GM19025 (cell line): ENCODE results near the gene OR4Q3.
"Not testable (repeated sequence)": the region's sequence is repeated elsewhere in the genome, so short reads cannot be mapped to it uniquely, and the experiment has no call there.

Experiments used
- ATAC-seq: cut with Tn5 transposase; IDR thresholded peaks from one replicate; pipeline ENCODE4 v1.9.1; 2021; ENCODE audit warnings: mild to moderate bottlenecking, low read depth, moderate library complexity; ENCODE audit not compliant: unreplicated experiment

The OR4Q3 gene

DNA sequence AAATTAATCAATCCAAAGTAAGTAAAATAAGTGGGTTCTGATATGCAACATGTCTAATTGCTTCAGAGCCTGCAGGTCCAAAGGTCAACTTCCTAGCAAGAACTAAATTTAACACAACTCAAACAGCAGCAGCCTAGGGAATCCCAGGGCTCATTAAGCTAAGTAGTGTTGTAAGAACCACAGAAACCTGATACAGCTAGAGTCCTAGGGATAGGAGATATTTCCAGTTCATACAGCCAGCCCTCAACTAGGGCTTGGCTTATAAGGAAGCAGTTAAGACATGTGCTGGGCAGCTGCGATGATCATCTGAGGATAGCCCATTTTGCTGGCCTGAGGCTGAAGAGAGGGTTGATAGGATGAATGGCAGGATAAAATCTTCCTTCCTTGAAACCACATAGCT, at the start of gene OR4Q3:
OR4Q3 (plus strand) TSS at position 316 of the 400 bp plus-strand sequence.
- ATAC-seq = no peak

DNA sequence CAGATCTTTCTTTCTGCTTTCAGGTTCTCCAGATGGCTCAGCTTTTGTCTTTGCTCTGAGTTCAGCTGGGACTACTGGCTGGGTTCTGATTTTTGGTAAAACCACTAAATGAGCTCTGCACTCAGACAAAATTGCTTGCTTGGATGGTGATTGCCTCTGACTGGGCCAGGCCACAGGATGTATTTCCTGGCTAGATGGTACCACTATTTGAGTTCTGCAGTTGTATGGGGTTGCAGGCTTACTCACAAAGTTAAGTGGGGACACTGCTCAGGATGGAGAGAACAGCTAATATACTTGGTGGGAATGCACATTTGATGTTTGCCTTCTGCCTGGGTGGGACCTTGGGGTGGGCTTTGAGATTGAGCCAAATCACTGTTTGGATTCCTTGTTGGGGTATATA, 14.0 kb upstream of the OR4Q3 start:
- no peak for ATAC-seq

DNA sequence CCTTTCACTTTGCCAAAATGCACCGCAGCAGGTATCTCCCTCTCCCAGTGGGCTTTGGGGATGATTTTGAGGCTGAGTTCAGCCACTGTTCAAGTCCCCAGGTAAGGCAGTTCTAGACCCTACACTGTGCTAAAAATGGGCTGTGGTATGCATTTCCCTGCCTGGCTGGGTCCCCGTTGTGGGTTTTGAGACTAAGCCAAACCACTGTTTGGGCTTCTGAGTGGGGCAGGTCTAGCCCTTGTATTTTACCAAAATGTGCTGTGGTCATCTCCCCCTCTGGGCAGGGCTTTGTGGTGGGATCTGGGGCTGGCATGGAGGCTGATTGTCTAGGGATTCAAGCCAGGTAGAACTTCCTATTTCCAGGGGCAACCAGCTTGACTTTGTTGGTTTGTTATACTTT, 13.6 kb upstream of the OR4Q3 start:
- no peak for ATAC-seq

DNA sequence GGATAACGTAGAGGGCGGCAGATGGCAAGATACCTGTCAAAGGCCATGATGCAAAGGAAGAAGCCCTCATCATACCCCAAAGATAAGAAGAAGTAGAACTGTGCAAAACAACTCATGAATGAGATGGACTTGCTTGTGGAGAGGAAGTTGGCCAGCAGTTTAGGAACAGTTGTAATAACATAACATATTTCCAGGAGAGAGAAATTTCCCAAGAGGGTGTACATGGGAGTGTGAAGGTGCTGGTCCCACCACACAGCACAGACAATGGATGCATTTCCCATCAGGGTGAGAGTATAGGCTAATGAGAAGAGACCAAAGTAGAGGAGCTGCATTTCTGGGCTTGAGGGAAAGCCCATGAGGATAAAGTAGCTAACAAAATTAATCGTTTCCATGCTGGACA, 9.5 kb upstream of the OR4Q3 start:
- ATAC-seq = not testable (repeated sequence)

DNA sequence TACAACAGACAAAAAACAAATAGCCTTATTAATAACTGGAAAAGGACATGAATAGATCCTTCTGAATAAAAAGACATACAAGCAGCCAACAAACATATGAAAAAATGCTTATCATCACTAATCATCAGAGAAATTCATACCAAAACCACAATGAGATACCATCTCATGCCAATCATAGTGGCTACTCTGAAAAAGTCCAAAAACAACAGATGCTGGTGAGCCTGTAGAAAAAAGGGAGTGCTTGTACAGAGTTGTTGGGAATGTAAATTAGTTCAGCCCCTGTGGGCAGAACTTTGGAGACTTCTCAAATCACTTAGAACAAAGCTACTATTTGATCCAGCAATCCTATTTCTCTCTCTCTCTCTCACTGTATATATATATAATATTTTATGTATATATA, 8.9 kb downstream of the OR4Q3 start:
- ATAC-seq = not testable (repeated sequence)

DNA sequence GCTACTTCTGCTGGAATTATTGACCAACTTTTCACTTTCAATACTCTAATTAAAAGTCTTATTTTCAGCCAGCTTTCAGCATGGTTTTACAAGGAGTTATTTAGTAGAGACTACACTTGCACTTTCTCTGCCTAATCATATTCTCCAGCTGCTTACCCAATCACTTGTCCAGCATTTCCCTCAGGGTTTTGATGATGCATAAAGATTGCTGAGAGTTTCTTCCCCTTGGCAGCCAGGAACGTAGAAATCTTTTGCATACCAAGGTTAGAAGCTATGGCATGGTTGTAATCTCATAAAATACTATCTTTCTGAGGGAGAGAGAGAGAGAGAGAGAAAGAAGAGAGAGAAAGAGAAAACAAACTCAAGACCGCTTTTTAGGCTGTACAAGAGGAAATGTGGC, 10.8 kb downstream of the OR4Q3 start:
- ATAC-seq = no peak

DNA sequence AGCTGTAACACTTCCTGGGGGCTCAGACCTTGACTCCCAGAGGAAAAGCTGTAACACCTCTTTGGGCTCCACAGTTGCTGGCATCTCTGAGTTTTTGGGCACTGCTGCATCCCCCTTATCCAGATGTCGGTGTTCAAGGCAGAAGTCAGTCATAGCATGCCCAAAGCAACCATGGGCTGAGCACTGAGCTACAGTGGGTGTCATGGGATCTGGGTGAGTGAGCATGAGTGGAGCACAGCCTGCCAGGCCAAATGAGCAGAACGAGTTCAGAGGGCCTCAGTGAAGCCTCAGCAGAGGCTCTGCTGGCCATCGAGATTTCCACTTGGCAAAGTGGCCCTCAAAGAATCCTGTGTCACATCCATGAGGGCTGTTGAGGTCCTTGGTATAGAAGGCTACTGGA, 28.1 kb downstream of the OR4Q3 start:
- not testable (repeated sequence) for ATAC-seq

DNA sequence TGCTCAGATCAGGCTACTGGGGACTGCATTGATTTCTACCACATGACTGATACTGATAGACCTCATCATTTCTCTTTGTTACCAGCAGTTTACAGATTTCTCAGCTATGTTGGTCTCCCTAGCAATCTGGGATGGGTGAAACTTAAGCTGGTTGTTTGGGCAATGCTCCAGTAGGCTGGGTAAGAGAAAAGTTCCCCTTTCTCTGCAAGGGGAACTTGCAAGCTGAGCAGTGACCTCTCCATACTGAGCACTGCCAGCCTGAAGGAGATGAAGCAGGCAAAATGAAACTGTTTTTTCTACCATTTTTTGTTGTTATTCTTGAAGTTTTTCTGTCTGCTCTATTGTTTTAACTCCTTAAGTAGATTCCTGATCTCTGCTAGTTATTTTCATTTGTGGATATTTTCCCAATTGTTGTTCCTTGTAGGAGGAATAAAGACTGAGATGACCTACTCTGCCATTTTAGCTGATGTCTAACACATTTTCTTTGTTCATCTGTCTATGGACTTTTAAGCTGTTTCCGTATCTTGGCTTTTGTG, 28.6 kb downstream of the OR4Q3 start:
- no peak for ATAC-seq

DNA sequence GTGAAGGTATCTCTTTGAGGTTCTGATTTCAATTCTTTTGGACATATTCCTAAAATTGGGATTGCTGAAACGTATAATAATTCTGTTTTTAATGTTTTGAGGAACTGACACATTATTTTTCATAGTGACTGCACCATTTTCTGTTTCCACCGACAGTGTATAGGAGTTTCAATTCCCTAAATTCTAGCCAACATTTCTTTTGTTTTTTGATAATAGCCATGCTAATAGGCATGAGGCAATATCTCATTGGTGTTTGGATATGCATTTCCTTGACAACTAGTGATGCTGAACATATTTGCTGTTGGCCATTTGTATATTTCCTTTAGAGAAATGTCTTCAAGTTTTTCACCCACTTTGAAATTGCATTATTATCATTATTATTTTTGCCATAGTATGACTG, 29.1 kb downstream of the OR4Q3 start:
- ATAC-seq = not testable (repeated sequence)

DNA sequence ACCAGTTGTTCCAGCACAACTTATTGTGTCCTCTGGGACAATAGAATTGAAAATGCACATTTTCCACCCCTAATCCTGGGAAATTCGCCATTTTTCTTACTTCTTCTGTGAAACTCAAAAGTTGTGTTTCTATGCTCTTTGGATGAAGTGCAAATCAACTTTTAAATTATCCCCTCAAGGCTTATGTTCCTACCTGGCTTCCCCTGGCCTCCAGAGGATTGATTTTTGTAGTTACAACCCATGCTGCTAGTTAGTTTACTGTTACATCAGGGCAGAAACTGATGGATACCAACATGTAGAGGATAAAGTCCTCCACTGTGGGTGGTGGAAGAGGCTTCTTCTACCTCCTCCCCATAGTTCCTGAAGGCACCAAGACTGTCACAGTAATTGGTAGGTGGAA, 29.8 kb downstream of the OR4Q3 start, which contains the start of gene OR4M1:
OR4M1 (plus strand) TSS at position 301 of the 400 bp plus-strand sequence. CDS start 6,819 bp downstream, outside the sequence.
- ATAC-seq = not testable (repeated sequence)

DNA sequence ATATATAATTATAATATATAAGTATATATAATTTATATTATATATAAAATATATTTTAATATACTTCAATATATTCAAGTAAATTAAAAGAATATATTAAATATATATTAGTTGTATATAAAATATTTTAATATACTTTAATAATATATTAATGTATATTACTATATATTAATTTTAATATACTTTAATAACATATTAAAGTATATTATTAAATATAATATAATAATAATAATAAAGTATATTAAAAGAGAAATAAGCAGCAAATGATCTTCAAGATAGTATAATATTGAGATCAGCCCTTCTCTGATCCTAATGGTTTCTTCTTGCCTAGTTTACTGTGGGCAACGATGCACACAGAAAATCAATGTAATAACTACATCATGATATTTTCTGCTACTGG, 32.2 kb downstream of the OR4Q3 start:
- ATAC-seq = no peak

DNA sequence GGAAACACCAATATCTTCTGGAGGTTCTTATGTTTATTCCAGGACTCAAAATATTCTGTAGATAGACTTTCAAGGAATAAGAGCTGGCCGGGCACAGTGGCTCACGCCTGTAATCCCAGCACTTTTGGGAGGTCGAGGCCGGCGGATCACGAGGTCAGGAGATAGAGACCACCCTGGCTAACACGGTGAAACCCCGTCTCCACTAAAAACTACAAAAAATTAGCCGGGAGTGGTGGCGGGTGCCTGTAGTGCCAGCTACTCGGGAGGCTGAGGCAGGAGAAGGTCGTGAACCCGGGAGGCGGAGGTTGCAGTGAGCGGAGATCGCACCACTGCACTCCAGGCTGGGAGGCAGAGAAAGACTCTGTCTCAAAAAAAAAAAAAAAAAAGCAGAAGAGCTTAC, 42.5 kb downstream of the OR4Q3 start:
- not testable (repeated sequence) for ATAC-seq

DNA sequence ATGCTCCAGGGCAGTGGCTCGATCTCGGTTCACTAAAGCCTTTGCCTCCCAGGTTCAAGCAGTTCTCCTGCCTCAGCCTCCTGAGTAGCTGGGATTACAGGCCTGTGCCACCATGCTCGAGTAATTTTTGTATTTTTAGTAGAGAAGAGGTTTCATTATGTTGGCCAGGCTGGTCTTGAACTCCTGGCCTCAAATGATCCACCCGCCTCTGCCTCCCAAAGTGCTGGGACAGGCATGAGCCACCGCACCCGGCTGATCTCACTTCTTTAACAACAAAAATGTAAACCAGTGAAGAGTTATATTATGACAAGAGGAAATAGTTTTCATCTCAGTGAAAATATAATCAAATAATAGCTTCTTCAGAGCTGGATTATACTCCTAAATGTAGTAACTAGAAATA, 43.9 kb downstream of the OR4Q3 start:
- ATAC-seq = not testable (repeated sequence)

DNA sequence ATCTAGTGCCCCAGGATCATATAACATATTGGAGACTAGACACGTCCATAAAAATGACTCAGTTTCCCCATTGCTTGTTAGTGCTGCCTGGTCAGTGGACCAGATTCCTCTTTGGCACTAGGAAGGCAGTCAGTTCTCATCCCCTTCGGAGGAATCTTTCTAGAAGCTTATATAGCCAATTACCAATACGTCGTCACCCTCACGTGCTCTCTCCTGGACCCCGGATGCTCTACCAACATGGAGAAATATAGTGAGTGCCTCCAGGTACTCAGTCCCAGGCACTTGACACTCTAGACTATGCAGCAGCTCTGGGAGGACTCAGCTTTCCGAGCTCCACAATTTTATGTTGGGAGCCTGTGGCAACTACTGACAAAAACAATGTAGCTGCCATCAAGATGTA, 44.8 kb downstream of the OR4Q3 start:
- not testable (repeated sequence) for ATAC-seq

DNA sequence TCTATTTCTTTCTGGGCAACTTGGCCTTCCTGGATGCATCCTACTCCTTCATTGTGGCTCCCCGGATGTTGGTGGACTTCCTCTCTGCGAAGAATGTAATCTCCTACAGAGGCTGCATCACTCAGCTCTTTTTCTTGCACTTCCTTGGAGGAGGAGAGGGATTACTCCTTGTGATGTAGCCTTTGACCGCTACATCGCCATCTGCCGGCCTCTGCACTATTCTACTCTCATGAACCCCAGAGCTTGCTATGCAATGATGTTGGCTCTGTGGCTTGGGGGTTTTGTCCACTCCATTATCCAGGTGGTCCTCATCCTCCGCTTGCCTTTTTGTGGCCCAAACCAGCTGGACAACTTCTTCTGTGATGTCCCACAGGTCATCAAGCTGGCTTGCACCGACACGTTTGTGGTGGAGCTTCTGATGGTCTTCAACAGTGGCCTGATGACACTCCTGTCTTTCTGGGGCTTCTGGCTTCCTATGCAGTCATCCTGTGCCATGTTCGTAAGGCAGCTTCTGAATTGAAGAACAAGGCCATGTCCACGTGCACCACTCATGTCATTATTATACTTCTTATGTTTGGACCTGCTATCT, 53.2 kb downstream of the OR4Q3 start:
- not testable (repeated sequence) for ATAC-seq
